COLO829 (cell line): ENCODE data around the gene WDR4.
"Not testable (repeated sequence)": the region's sequence is repeated elsewhere in the genome, so short reads cannot be mapped to it uniquely, and the experiment has no call there.

ENCODE experiments used
- DNase-seq: peaks from one replicate; pipeline ENCODE4 v3.0.0; 2012; ENCODE audit warnings: low spot score

WDR4 gene

GRCh38 chr21:42815217-42815616, 64.1 kb downstream of the WDR4 start:
- DNase-seq = no peak

- DNase-seq = not testable (repeated sequence)
These were observed 66.7 kb downstream of the WDR4 start for GRCh38 chr21:42812528-42813241.

DNA sequence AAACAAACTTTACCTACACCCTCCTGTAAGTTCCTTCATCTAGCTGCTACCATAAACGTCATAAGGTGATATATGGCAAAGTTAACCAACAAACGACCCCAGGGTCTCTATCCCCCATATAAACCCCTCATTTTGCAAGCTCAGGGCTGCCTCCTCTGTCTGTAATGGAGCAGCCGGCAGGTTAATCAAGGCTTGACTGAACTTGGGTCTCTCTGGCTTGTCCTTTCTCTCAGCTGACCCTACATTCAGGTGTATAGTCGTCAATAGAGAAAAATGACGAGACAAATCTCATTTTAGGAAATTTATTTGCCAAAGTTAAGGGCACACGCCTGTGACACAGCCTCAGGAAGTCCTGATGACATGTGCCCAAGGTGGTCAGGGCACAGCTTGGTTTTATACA, 67.4 kb downstream of the WDR4 start:
- DNase-seq = no peak

DNA sequence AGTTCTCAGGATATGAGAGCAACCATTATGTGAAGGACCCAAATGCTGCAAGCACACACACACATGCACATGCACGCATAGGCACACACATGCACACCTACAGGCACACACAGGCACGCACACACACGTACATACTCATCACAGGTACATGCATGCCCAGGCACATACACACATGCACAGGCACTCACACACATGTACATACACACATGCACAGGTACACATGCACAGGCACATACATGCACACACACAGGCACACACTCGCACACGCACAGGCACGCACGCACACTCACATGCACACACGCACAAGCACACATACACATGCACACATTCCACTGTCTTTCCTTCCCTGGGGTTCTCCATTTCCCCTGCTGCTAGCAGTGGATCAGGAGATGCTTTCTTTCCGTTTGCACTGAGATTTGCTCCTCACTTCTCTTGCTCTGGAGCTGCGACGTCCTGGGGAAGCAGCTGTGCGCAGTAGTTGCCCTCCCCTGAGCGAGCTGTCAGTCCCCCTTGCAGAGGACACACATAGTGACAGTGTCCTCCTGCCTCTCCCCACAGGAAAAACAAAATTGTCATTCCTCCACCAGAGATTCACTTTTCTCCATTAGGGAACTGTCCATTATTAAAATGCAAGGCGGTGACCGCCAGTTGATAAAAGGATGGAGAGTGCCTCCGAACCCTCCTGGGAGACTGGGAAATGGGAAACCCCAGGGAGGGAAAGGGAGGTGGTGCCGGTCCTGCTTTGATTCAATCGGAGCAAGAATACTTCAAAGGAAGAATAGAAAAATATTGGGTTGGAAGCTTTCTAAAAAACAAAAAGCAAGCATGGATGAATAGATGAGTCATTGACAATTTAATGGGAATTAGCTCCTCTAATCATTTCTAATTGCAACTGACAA, 69.5 kb downstream of the WDR4 start:
- DNase-seq = no peak

- no peak for DNase-seq
These were observed 70.2 kb downstream of the WDR4 start for GRCh38 chr21:42809171-42809570.

- DNase-seq = no peak
These were observed 71.3 kb downstream of the WDR4 start for GRCh38 chr21:42807938-42808613.

GRCh38 chr21:42807293-42807895, 71.9 kb downstream of the WDR4 start:
- DNase-seq = not testable (repeated sequence)

GRCh38 chr21:42806509-42807140, 72.7 kb downstream of the WDR4 start:
- DNase-seq = no peak

- DNase-seq = not testable (repeated sequence)
These were observed 77.7 kb downstream of the WDR4 start for GRCh38 chr21:42801616-42802015.

DNA sequence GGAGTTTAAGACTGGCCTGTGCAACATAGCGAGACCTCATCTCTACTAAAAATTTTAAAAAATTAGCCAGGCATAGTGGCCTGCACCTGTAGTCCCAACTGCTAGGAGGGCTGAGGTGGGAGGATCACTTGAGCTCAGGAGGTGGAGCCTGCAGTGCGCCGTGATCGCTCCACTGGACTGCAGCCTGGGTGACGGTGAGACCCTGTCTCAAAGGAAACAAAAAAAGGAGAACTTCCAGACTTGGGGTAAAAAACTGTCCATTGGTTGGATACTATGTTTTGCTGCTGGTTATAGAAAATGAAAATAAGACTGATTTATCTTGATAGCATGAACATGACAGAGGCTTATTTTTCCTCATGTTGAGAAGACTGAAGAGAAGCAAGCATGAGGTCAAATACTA, 79.4 kb downstream of the WDR4 start:
- DNase-seq = no peak

- no peak for DNase-seq
These were observed 79.8 kb downstream of the WDR4 start for GRCh38 chr21:42799516-42799915.
